ENCODE measurements around the gene ANKRD10.
"Not testable (repeated sequence)": the region's sequence is repeated elsewhere in the genome, so short reads cannot be mapped to it uniquely, and the experiment has no call there.

Gene ANKRD10

GRCh38 chr13:110915057-110915873 lies at the start of gene ANKRD10:
ANKRD10 (minus strand) TSS chr13:110915069; CDS start chr13:110914934, 135 bp downstream.
- DNase-seq: peak; percentile 98

GRCh38 chr13:110964229-110965037 lies 49.6 kb upstream of the ANKRD10 start:
- no peak for DNase-seq

GRCh38 chr13:110963554-110963970 lies 48.7 kb upstream of the ANKRD10 start:
- no peak for DNase-seq

GRCh38 chr13:110961959-110962358 lies 47.1 kb upstream of the ANKRD10 start:
- DNase-seq: no peak

- DNase-seq: no peak
Observed at GRCh38 chr13:110960204-110960603, 45.3 kb upstream of the ANKRD10 start.

GRCh38 chr13:110957931-110958330 lies 43.1 kb upstream of the ANKRD10 start:
- no peak for DNase-seq

GRCh38 chr13:110957181-110957884 lies 42.5 kb upstream of the ANKRD10 start:
- DNase-seq: no peak

- not testable (repeated sequence) for DNase-seq
Observed at GRCh38 chr13:110956216-110956615, 41.3 kb upstream of the ANKRD10 start.

- DNase-seq: not testable (repeated sequence)
Observed at GRCh38 chr13:110955608-110956007, 40.7 kb upstream of the ANKRD10 start.

GRCh38 chr13:110955072-110955503 lies 40.2 kb upstream of the ANKRD10 start:
- peak; percentile 69 for DNase-seq

- DNase-seq: not testable (repeated sequence)
Observed at GRCh38 chr13:110954533-110954920, 39.7 kb upstream of the ANKRD10 start.

GRCh38 chr13:110953833-110954532 lies 39.1 kb upstream of the ANKRD10 start:
- no peak for DNase-seq

- DNase-seq: no peak
Observed at GRCh38 chr13:110953416-110953815, 38.5 kb upstream of the ANKRD10 start.

GRCh38 chr13:110952135-110952534 lies 37.3 kb upstream of the ANKRD10 start:
- not testable (repeated sequence) for DNase-seq

- DNase-seq: no peak
Observed at GRCh38 chr13:110950819-110951570, 36.1 kb upstream of the ANKRD10 start.

- DNase-seq: no peak
Observed at GRCh38 chr13:110950356-110950755, 35.5 kb upstream of the ANKRD10 start.

GRCh38 chr13:110949628-110950027 lies 34.8 kb upstream of the ANKRD10 start:
- no peak for DNase-seq

GRCh38 chr13:110949116-110949515 lies 34.2 kb upstream of the ANKRD10 start:
- DNase-seq: no peak

GRCh38 chr13:110947338-110947737 lies 32.5 kb upstream of the ANKRD10 start:
- not testable (repeated sequence) for DNase-seq

GRCh38 chr13:110945928-110946570 lies 31.2 kb upstream of the ANKRD10 start:
- no peak for DNase-seq

All from GOT3 (cell line).